C4-2B (cell line): Measurements from ENCODE around the gene PCDHGA11.
"Not testable (repeated sequence)": the region's sequence is repeated elsewhere in the genome, so short reads cannot be mapped to it uniquely, and the experiment has no call there.

Source experiments
- ZFX ChIP-seq: fragments of 450-650 bp; IDR thresholded peaks from 2 replicates; pipeline ENCODE4 v1.6.1; 2017
- TF ChIP-seq, protein P1 (sequence below): fragments of 450-650 bp; conservative IDR thresholded peaks from 2 replicates; pipeline ENCODE4 v1.5.1; 2017; ENCODE audit warnings: mild to moderate bottlenecking

- TF ChIP-seq, protein P1, sequence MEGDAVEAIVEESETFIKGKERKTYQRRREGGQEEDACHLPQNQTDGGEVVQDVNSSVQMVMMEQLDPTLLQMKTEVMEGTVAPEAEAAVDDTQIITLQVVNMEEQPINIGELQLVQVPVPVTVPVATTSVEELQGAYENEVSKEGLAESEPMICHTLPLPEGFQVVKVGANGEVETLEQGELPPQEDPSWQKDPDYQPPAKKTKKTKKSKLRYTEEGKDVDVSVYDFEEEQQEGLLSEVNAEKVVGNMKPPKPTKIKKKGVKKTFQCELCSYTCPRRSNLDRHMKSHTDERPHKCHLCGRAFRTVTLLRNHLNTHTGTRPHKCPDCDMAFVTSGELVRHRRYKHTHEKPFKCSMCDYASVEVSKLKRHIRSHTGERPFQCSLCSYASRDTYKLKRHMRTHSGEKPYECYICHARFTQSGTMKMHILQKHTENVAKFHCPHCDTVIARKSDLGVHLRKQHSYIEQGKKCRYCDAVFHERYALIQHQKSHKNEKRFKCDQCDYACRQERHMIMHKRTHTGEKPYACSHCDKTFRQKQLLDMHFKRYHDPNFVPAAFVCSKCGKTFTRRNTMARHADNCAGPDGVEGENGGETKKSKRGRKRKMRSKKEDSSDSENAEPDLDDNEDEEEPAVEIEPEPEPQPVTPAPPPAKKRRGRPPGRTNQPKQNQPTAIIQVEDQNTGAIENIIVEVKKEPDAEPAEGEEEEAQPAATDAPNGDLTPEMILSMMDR = peak; percentile 41
- not testable (repeated sequence) for TF ChIP-seq ZFX
Observed at GRCh38 chr5:141375444-141376155, 45.3 kb upstream of the PCDHGA11 start.
